Choroid plexus epithelial cell (primary cell): ENCODE data around the gene KCNJ3.
A peak's percentile ranks its signal among the peaks of the same experiment; 100 is the strongest.

Source experiments
- DNase-seq: peaks from one replicate; pipeline ENCODE4 v3.0.0-alpha.2; 2010; ENCODE audit warnings: low read depth
- H3K4me3 ChIP-seq: 2 replicates; pipeline ENCODE4 v1.5.1; 2011; ENCODE audit warnings: low read depth, mild to moderate bottlenecking, control low read depth, low read length, moderate library complexity
- TF ChIP-seq, protein P1 (sequence below): conservative IDR thresholded peaks from 2 replicates; pipeline ENCODE4 v1.5.1; 2011; ENCODE audit warnings: low read depth, mild to moderate bottlenecking, control low read depth, inconsistent platforms, low read length, moderate library complexity

The KCNJ3 gene

GRCh38 chr2:154720651-154721050, 22.2 kb downstream of the KCNJ3 start:
- peak; percentile 0 for DNase-seq
- no peak overlapping the region for H3K4me3 ChIP-seq
- TF ChIP-seq, protein P1, sequence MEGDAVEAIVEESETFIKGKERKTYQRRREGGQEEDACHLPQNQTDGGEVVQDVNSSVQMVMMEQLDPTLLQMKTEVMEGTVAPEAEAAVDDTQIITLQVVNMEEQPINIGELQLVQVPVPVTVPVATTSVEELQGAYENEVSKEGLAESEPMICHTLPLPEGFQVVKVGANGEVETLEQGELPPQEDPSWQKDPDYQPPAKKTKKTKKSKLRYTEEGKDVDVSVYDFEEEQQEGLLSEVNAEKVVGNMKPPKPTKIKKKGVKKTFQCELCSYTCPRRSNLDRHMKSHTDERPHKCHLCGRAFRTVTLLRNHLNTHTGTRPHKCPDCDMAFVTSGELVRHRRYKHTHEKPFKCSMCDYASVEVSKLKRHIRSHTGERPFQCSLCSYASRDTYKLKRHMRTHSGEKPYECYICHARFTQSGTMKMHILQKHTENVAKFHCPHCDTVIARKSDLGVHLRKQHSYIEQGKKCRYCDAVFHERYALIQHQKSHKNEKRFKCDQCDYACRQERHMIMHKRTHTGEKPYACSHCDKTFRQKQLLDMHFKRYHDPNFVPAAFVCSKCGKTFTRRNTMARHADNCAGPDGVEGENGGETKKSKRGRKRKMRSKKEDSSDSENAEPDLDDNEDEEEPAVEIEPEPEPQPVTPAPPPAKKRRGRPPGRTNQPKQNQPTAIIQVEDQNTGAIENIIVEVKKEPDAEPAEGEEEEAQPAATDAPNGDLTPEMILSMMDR: no peak

DNA sequence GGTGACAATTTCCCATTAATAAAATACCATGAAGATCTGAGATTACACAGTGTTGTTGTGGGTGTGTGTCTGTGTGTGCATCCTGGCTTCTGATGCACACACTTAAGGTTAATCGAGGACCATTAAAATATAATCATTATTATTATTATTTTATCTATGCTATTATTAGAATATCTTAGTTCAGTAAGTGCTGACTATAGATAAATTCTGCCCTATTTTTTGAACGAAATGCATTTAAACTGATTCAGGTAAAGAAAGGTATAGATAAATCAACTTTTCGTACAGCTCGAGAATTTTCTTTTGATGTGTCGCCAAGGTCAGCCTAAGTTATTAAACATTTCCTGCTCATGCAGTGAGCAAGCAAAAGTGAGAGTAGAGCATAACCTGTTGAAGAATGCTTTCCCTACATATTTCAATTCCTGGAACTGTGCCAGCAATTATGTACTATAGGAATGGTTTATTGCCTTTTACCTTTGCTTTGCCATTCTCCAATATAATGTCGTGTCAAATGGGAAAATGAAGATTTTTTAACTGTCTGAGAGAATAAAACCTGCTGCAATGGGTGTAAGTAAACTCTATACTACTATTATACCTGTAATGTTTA, 25.8 kb downstream of the KCNJ3 start:
- TF ChIP-seq, protein P1: no peak
- DNase-seq: no peak
- no peak overlapping the region for H3K4me3 ChIP-seq

- no peak for DNase-seq
- TF ChIP-seq, protein P1: no peak
- H3K4me3 ChIP-seq: no peak overlapping the region
These were observed 41.9 kb downstream of the KCNJ3 start for GRCh38 chr2:154740361-154740760.

GRCh38 chr2:154758871-154759270, 60.4 kb downstream of the KCNJ3 start:
- H3K4me3 ChIP-seq: no peak overlapping the region
- no peak for DNase-seq
- TF ChIP-seq, protein P1: no peak

DNA sequence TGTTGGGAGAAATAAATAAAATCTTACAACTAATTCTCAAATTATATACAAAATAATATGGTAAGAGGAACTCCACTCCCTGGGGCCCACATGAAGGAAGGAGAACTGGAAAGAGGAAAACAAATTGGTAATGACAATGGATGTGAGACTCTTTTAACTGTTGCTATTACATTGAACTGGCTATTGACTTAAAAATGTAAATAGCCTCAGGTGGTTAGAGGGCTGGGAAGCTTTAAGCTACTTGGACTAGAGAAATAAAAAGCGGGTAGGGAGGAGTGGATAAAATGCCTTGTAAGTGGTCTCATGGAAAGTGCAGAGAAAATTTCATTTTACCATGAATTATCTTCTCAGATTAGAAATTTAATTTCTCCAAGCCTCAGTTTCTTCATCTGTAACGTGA, 64.1 kb downstream of the KCNJ3 start:
- TF ChIP-seq, protein P1: no peak
- no peak for DNase-seq
- no peak overlapping the region for H3K4me3 ChIP-seq

DNA sequence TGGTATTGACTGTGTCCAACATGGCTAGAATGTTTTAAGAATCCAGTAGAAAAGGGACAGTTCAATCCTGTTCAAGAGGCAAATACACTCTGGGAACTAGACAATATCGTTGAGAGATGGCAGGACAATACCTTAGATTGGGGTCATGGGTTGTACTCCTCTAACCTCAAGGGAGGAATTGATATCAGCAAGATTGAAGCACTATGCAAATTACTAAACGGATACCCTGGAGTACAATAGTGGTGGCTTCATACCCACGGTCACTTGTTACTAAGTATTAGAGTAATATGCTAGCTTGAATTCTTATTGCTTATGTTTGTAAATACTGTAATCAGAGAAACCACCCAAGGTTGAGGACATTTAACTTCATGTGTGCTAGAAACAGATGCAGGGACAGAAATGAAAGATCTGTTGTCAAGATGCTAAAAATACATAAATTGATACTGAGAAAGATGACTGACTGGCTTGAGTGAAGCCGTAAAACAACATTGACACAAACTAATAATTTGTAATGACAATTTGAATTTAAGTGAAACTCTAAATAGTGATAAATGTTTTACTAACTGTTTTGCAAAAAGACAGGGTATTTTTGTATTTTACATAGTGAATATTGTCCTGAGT, 73.3 kb downstream of the KCNJ3 start:
- no peak overlapping the region for H3K4me3 ChIP-seq
- TF ChIP-seq, protein P1: no peak

DNA sequence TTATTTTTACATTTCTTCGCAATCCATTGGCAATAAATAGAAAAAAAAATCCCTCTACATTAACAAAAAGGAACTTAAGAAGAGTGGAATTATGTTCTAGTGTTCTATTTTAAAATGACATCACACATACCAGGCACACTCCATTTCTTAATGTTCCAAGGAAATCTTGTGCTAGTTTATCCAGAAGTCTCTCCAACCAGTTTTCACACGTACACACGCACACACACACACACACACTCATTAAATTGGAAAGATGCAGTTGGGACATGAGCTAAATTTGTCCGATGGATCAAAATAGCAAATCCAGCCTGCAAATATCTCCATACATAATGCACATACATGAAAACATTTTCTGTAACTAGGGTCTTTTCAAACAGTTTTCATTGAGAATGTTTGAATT, 78.3 kb downstream of the KCNJ3 start:
- no peak for DNase-seq
- no peak overlapping the region for H3K4me3 ChIP-seq
- TF ChIP-seq, protein P1: no peak

More for the DNA sequence above, 73.3 kb downstream of the KCNJ3 start:
- no peak for DNase-seq
